GM18909 (cell line): Measurements from ENCODE around the gene RNF26.

Experiments used
- ATAC-seq: cut with Tn5 transposase; IDR thresholded peaks from one replicate; pipeline ENCODE4 v1.9.1; 2021; ENCODE audit warnings: mild to moderate bottlenecking; ENCODE audit not compliant: unreplicated experiment, poor library complexity

RNF26 gene

DNA sequence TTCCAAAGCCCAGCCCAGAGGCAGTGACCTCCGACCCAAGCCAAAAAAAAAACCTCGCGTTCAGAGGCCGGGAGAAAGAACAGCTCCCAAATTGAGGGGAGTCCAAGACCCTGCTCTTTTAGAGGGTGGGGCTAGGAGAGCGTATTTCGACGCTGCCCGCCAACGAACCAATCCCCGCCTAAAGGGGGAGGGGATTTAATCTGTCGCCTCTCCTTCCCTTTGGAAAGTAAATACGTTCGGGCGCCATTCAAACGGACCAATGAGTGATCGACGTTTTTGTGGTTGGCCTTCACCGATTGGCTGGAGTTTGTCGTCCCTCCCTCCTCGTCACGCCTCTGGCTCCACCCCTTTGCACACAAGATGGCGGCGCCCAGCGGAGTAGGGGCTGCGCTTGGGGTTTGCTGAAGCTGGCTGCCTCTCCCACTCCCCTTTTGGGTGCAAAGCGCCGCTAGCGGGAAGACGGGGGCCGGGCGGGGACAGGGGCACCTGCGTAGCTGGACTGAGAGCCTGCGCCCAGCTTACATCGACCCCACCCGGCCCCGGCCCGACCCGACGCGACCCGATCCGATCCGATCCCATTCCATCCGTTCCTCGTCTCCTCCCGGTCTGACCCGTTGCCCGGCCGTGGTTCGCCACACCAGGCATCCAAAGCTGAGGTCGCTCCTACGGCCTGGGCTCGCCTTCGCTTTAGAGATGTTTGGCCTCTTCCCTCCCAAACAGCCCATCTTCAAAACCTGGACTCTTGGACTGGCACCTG lies at the start of gene RNF26:
TSS of gene RNF26 (plus strand) at position 354 of the 757 bp plus-strand sequence. CDS start 596 bp downstream, outside the sequence.
- ATAC-seq: peak; percentile 93

DNA sequence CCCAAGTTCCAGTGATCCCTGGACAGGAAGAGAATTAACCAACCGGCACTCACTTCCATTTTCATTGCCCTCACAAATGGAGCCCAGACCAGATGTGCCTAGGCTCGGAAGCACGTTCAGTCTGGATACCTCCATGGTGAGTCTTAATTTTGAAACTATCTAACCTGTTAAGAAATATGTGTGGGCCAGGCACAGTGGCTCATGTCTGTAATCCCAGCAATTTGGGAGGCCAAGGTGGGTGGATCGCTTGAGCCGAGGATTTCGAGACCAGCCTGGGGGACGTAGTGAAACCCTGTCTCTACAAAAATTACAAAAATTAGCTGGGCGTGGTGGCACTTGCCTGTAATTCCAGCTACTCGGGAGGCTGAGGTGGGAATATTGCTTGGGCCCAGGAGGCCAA lies 48.9 kb upstream of the RNF26 start:
- no peak for ATAC-seq

DNA sequence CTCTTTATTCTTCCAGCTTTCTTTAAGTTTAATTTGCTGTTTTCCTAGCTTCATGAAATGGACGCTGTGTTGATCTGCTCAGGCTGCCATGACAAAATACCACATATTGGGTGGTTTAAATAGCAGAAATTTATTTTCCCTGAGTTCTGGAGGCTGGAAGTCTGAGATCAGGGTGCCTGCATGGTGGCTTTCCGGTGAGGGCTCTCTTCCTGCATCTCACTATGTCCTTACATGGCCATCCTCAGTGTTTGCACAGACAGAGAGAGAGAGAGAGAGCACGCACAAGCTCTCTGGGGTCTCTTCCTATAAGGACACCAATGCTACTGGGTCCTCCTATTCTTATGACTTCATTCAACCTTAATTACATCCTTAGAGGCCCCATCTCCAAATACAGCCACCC lies 46.1 kb upstream of the RNF26 start:
- no peak for ATAC-seq

DNA sequence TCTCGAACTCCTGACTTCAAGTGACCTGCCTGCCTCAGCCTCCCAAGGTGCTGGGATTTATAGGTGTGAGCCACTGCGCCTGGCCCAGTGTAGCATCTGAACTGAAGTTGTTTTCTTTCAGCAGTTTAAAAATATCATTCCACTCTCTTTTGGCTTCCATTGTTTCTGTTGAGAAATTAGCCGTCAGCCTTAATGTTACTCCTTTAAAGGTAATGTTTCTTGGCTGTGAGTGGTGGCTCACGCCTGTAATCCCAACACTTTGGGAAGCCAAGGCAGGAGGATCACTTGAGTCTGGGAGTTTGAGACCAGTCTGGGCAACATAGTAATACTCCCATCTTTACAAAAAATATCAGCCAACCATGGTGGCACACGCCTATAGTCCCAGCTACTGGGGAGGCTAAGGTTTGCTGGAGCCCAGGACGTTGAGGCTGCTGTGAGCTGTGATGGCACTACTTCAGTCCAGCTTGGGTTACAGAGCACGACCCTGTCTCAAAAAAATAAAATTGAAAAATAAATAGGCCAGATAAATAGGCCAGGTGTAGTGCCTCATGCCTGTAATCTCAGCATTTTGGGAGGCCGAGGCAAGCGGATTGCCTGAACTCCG lies 43.3 kb upstream of the RNF26 start:
- no peak for ATAC-seq

- ATAC-seq: no peak
These were observed 40.9 kb upstream of the RNF26 start for GRCh38 chr11:119293461-119293860.

DNA sequence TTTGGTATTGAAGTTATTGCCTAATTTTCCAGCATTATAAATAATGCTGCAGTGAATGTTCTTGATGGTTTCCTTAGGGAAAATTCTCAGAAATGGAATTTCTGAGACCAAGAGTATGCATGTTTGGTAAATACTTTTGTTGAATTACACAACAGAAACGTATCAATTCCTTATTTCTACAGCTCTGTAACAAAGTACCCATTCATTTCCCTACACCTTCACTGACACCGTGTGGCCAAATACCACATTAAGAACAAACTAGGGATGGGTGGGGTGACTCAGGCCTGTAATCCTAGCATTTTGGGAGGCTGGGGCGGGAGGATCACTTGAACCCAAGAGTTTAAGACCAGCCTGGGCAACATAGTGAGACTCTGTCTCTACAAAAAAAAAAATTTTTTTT lies 39.1 kb upstream of the RNF26 start:
- no peak for ATAC-seq

DNA sequence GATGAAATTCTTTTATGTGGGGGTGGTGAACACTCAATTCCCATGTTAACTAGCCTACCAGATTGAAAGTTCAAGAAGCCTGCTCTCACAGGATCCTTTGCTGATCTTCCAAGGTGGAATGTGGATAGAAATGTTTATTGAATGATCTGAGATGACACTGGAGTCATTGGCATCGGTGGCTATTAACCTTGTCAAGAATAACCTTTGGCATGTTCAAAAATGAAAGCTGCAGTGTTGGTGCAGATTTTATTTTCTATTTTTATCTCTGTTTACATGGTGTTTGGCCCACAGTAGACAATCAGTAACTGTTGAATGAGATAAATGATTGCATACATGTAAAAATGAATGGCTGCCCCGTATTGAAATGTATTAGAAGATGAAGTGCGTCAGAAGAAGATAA lies 36.4 kb upstream of the RNF26 start:
- ATAC-seq: no peak

GRCh38 chr11:119298726-119299125 lies 35.6 kb upstream of the RNF26 start:
- ATAC-seq: no peak

DNA sequence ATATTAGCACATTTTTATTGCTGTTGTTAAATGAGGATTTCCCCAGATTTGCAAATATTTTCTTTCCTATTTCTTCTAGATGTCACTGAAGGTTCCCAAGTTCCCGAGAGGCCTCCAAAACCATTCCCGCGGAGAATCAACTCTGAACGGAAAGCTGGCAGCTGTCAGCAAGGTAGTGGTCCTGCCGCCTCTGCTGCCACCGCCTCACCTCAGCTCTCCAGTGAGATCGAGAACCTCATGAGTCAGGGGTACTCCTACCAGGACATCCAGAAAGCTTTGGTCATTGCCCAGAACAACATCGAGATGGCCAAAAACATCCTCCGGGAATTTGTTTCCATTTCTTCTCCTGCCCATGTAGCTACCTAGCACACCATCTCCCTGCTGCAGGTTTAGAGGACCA lies 34.9 kb upstream of the RNF26 start:
- ATAC-seq: no peak

- no peak for ATAC-seq
These were observed 33.9 kb upstream of the RNF26 start for GRCh38 chr11:119300198-119300964.

DNA sequence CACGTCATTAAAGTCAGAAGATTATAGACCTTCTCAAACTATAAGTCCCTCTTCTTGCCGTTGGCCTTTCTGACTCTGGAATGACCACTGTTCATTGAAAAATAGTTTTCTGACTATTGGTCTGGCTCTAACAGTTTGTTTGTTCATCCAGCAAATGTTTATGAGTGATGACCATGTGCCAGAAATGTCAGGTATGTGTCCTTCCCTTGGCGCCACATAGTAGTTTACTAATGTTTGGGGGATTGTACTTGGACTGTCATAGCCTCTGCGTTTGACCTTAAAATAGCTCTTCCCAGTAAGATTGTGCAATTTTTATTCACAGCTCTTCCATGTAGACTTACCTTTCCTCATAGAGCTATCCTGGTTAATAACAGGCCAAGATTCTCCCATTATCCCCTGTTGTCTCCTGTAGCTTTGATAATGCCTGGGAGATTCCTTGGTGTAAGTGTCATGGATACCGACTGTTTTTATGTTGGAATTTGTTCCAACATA lies 31.1 kb upstream of the RNF26 start:
- ATAC-seq: no peak

DNA sequence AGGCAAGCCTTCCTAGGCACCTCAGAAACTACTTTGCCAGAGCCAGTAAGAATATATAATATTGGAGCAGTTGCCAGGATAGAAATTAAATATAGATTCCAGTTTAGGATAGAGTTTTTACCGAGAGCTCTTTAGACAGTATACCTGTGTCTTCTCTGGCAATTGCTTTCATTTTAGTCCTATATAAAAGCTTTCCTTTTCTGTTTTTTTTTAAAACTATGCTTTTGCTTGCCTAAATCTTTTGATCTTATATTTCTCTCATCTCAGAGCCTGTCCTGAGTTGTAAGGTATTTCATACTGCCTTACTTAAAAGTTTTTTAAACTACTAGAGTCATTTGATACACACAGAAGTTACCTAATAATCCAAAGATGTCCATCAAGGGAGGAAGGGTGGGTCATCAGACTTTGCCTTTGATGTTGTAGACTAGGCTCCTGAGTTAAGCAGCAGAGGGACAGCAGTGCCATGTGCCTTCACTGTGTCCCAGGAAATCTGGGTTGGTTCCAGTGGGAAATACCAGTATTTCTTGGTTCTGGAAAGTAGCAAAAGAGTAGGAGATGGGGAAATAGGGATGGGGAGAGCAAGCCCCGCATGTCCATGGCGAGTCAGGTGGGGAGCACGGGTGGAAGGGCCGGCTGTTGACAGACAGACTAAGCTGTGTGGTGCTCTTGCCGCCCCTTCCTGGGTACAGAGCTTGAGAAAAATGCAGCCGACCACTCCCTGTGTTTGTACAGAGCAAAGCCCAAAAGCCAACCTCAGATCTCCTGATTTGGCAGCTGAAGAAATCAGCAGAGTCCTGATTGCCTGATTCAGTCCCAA lies 28.6 kb upstream of the RNF26 start:
- no peak for ATAC-seq

- no peak for ATAC-seq
These were observed 27.9 kb upstream of the RNF26 start for GRCh38 chr11:119306373-119306890.

DNA sequence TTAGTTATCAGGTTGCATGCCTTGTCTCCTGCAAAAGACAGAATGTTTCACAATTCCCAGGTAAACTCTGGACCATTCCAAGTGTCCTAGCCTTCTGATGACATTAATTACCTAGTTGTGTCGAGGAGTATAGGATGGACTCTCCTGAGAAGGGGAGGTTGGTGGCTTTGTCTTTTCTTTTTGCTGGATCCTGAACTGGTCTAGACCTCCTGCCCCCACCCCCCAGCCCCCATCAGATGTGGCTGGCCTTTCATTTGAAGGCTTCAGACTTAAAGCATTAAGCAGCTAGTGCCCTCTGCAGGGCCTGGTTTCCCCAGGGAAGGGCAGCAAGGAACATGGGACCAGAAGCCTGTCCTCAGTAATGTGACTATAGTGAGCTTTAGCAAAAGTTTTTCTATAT lies 27.1 kb upstream of the RNF26 start:
- ATAC-seq: no peak

GRCh38 chr11:119307974-119308373 lies 26.4 kb upstream of the RNF26 start:
- no peak for ATAC-seq

- ATAC-seq: no peak
These were observed 24.9 kb upstream of the RNF26 start for GRCh38 chr11:119309411-119309810.

GRCh38 chr11:119309953-119310681 lies 24.2 kb upstream of the RNF26 start:
- ATAC-seq: no peak

DNA sequence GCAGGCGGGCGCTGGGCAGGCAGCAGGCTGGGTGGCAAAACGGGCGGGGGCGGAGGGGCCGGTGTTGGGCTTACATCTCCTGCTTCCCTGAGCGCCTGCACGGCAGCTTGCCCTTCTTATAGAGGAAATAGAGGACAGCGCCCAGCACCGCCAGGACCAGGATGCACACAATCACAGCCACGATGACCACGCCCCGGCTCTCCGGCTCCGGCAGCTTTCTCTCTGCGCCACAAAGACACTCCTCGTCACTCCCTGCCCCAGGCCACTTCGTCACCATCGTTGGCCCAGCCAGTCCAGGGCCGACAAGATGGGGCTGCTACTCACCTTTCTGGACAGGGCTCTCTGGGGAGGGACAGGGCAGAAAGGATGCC lies 23.7 kb upstream of the RNF26 start:
- ATAC-seq: no peak

DNA sequence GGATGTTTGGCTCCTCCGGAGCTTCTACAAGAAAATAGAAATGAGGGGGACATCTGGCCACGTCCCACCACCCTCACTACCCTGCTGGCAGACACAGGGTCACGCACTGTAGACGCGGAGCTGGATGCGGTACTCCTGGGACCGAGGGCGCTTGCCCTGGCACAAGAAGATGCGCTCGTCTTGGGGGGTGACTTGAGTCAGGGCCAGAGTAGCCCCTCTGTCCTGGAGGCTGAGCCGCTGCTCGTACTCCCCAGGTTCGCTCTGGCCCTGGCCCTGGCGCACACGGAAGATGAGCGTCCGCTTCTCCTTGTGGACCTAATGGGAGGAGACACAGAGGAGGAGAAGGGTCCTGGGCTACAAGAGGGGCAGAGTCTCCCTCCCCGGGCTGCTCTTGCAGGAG lies 19.6 kb upstream of the RNF26 start:
- ATAC-seq: no peak
